ENCODE data around the gene RAB11A. TPM values are rescaled to one million over a fixed set of nuclear protein-coding genes. Genes with fewer than 3 reads are reported as not detected.

RAB11A gene
- total RNA-seq, 1 donor: 51.0 TPM

- TF ChIP-seq CTCF (IDR thresholded peaks at IDR 0.05; ENCODE audit: insufficient read depth, low read depth, low read length): no peak
- DNase-seq (ENCODE audit: low read depth): no peak
- H3K4me3 ChIP-seq (ENCODE audit: low read depth, low read length): no peak overlapping the region
Measured at GRCh38 chr15:65885668-65886218, 16.5 kb downstream of the RAB11A start.

GRCh38 chr15:65887565-65887964 is 18.3 kb downstream of the RAB11A start:
- DNase-seq (ENCODE audit: low read depth): no peak
- no peak overlapping the region for H3K4me3 ChIP-seq (ENCODE audit: low read depth, low read length)
- no peak for TF ChIP-seq CTCF (IDR thresholded peaks at IDR 0.05; ENCODE audit: insufficient read depth, low read depth, low read length)

- no peak for DNase-seq (ENCODE audit: low read depth)
- no peak for TF ChIP-seq CTCF (IDR thresholded peaks at IDR 0.05; ENCODE audit: insufficient read depth, low read depth, low read length)
- no peak overlapping the region for H3K4me3 ChIP-seq (ENCODE audit: low read depth, low read length)
Measured at GRCh38 chr15:65888981-65889380, 19.7 kb downstream of the RAB11A start.

- H3K4me3 ChIP-seq (ENCODE audit: low read depth, low read length): no peak overlapping the region
Measured at GRCh38 chr15:65893060-65893459, 23.8 kb downstream of the RAB11A start.

GRCh38 chr15:65896236-65896635 is 26.9 kb downstream of the RAB11A start:
- no peak for TF ChIP-seq CTCF (IDR thresholded peaks at IDR 0.05; ENCODE audit: insufficient read depth, low read depth, low read length)
- DNase-seq (ENCODE audit: low read depth): no peak
- H3K4me3 ChIP-seq (ENCODE audit: low read depth, low read length): no peak overlapping the region

More at GRCh38 chr15:65893060-65893459, 23.8 kb downstream of the RAB11A start:
- DNase-seq (ENCODE audit: low read depth): no peak
- no peak for TF ChIP-seq CTCF (IDR thresholded peaks at IDR 0.05; ENCODE audit: insufficient read depth, low read depth, low read length)

GRCh38 chr15:65900488-65900887 is 31.2 kb downstream of the RAB11A start:
- TF ChIP-seq CTCF (IDR thresholded peaks at IDR 0.05; ENCODE audit: insufficient read depth, low read depth, low read length): no peak
- DNase-seq (ENCODE audit: low read depth): no peak

GRCh38 chr15:65901336-65901735 is 32.0 kb downstream of the RAB11A start:
- no peak for DNase-seq (ENCODE audit: low read depth)
- H3K4me3 ChIP-seq (ENCODE audit: low read depth, low read length): no peak overlapping the region
- no peak for TF ChIP-seq CTCF (IDR thresholded peaks at IDR 0.05; ENCODE audit: insufficient read depth, low read depth, low read length)

More at GRCh38 chr15:65900488-65900887, 31.2 kb downstream of the RAB11A start:
- H3K4me3 ChIP-seq (ENCODE audit: low read depth, low read length): no peak overlapping the region

Data from fibroblast of villous mesenchyme (primary cell).